Rectal smooth muscle tissue (tissue), 1 donor: ENCODE data around the gene APCDD1.
"Not testable (repeated sequence)": the region's sequence is repeated elsewhere in the genome, so short reads cannot be mapped to it uniquely, and the experiment has no call there.

ENCODE experiments used
- H3K27ac ChIP-seq: one replicate; pipeline ENCODE4 v1.7.0; 2013; ENCODE audit warnings: low read depth, low read length, inconsistent platforms
- H3K27me3 ChIP-seq: one replicate; pipeline ENCODE4 v1.7.0; 2013; ENCODE audit warnings: low read length; ENCODE audit not compliant: control insufficient read depth, insufficient read depth
- H3K36me3 ChIP-seq: one replicate; pipeline ENCODE4 v1.7.0; 2013; ENCODE audit warnings: low read length; ENCODE audit not compliant: control insufficient read depth, insufficient read depth
- H3K4me1 ChIP-seq: one replicate; pipeline ENCODE4 v1.7.0; 2013; ENCODE audit warnings: low read length; ENCODE audit not compliant: control insufficient read depth, insufficient read depth
- H3K4me3 ChIP-seq: one replicate; pipeline ENCODE4 v1.7.0; 2013; ENCODE audit warnings: low read length
- H3K9ac ChIP-seq: one replicate; pipeline ENCODE4 v1.7.0; 2013; ENCODE audit warnings: low read length

Gene APCDD1

GRCh38 chr18:10457128-10457527 lies 2.7 kb downstream of the APCDD1 start:
- H3K27ac ChIP-seq: no peak overlapping the region
- no peaks in the 10 kb centered on the region for H3K36me3 ChIP-seq
- no peak overlapping the region for H3K9ac ChIP-seq
- peaks cover 12% of the 10 kb centered on the region for H3K27me3 ChIP-seq
- H3K4me3 ChIP-seq: no peak overlapping the region
- H3K4me1 ChIP-seq: peaks cover 6% of the 10 kb centered on the region

GRCh38 chr18:10457767-10458166 lies 3.3 kb downstream of the APCDD1 start:
- Histone ChIP-seq H3K4me3 (no peak overlapping the region), H3K27ac (no peak overlapping the region)

GRCh38 chr18:10458691-10459090 lies 4.3 kb downstream of the APCDD1 start:
- no peak overlapping the region for H3K9ac ChIP-seq
- no peaks in the 10 kb centered on the region for H3K36me3 ChIP-seq
- no peak overlapping the region for H3K4me3 ChIP-seq
- peaks cover 6% of the 10 kb centered on the region for H3K4me1 ChIP-seq
- no peak overlapping the region for H3K27ac ChIP-seq
- H3K27me3 ChIP-seq: peaks cover 12% of the 10 kb centered on the region

More at GRCh38 chr18:10457767-10458166, 3.3 kb downstream of the APCDD1 start:
- Histone ChIP-seq H3K4me1 (peaks cover 6% of the 10 kb centered on the region), H3K36me3 (no peaks in the 10 kb centered on the region), H3K27me3 (peaks cover 12% of the 10 kb centered on the region), H3K9ac (no peak overlapping the region)

- Histone ChIP-seq H3K9ac (no peak overlapping the region), H3K4me1 (peaks cover 6% of the 10 kb centered on the region), H3K36me3 (no peaks in the 10 kb centered on the region), H3K4me3 (no peak overlapping the region), H3K27me3 (peaks cover 12% of the 10 kb centered on the region), H3K27ac (no peak overlapping the region)
Measured at GRCh38 chr18:10459587-10459986, 5.2 kb downstream of the APCDD1 start.

- peaks cover 6% of the 10 kb centered on the region for H3K4me1 ChIP-seq
- H3K9ac ChIP-seq: no peak overlapping the region
- H3K27ac ChIP-seq: no peak overlapping the region
- no peak overlapping the region for H3K4me3 ChIP-seq
- H3K36me3 ChIP-seq: no peaks in the 10 kb centered on the region
- peaks cover 9% of the 10 kb centered on the region for H3K27me3 ChIP-seq
Measured at GRCh38 chr18:10460414-10461018, 6.1 kb downstream of the APCDD1 start.

- Histone ChIP-seq H3K9ac (no peak overlapping the region), H3K27me3 (peaks cover 3% of the 10 kb centered on the region), H3K4me3 (no peak overlapping the region), H3K36me3 (no peaks in the 10 kb centered on the region), H3K4me1 (no peaks in the 10 kb centered on the region), H3K27ac (no peak overlapping the region)
Measured at GRCh38 chr18:10461989-10462388, 7.6 kb downstream of the APCDD1 start.

GRCh38 chr18:10462597-10462996 lies 8.2 kb downstream of the APCDD1 start:
- H3K4me3 ChIP-seq: no peak overlapping the region
- H3K36me3 ChIP-seq: no peaks in the 10 kb centered on the region
- H3K27ac ChIP-seq: no peak overlapping the region
- no peak overlapping the region for H3K9ac ChIP-seq
- peaks cover 3% of the 10 kb centered on the region for H3K27me3 ChIP-seq
- H3K4me1 ChIP-seq: no peaks in the 10 kb centered on the region

- H3K36me3 ChIP-seq: no peaks in the 10 kb centered on the region
- H3K27ac ChIP-seq: no peak overlapping the region
- no peaks in the 10 kb centered on the region for H3K4me1 ChIP-seq
- peaks cover 3% of the 10 kb centered on the region for H3K27me3 ChIP-seq
- H3K4me3 ChIP-seq: no peak overlapping the region
- no peak overlapping the region for H3K9ac ChIP-seq
Measured at GRCh38 chr18:10463096-10463495, 8.7 kb downstream of the APCDD1 start.

- Histone ChIP-seq H3K4me1 (peaks cover 4% of the 10 kb centered on the region), H3K27me3 (peaks cover under 1% of the 10 kb centered on the region)
Measured at GRCh38 chr18:10463741-10464140, 9.3 kb downstream of the APCDD1 start.

GRCh38 chr18:10464161-10464648 lies 9.8 kb downstream of the APCDD1 start:
- H3K4me1 ChIP-seq, H3K4me3 ChIP-seq, H3K9ac ChIP-seq, H3K27me3 ChIP-seq, H3K36me3 ChIP-seq, H3K27ac ChIP-seq: not testable (repeated sequence)

More at GRCh38 chr18:10463741-10464140, 9.3 kb downstream of the APCDD1 start:
- Histone ChIP-seq H3K4me3 (no peak overlapping the region), H3K9ac (no peak overlapping the region), H3K36me3 (no peaks in the 10 kb centered on the region), H3K27ac (no peak overlapping the region)

- H3K4me3 ChIP-seq: no peak overlapping the region
- no peak overlapping the region for H3K9ac ChIP-seq
- no peaks in the 10 kb centered on the region for H3K27me3 ChIP-seq
- peaks cover 12% of the 10 kb centered on the region for H3K4me1 ChIP-seq
- H3K27ac ChIP-seq: no peak overlapping the region
- H3K36me3 ChIP-seq: no peaks in the 10 kb centered on the region
Measured at GRCh38 chr18:10465174-10465939, 10.9 kb downstream of the APCDD1 start.

- no peak overlapping the region for H3K4me3 ChIP-seq
- no peaks in the 10 kb centered on the region for H3K36me3 ChIP-seq
- H3K9ac ChIP-seq: no peak overlapping the region
- no peaks in the 10 kb centered on the region for H3K27me3 ChIP-seq
- H3K4me1 ChIP-seq: peaks cover 12% of the 10 kb centered on the region
- H3K27ac ChIP-seq: no peak overlapping the region
Measured at GRCh38 chr18:10470429-10470828, 16.0 kb downstream of the APCDD1 start.

- no peak overlapping the region for H3K9ac ChIP-seq
Measured at GRCh38 chr18:10471574-10471973, 17.1 kb downstream of the APCDD1 start.

More at GRCh38 chr18:10471574-10471973, 17.1 kb downstream of the APCDD1 start:
- H3K4me1 ChIP-seq: peaks cover 18% of the 10 kb centered on the region
- H3K27me3 ChIP-seq: no peaks in the 10 kb centered on the region
- H3K36me3 ChIP-seq: no peaks in the 10 kb centered on the region
- no peak overlapping the region for H3K4me3 ChIP-seq
- no peak overlapping the region for H3K27ac ChIP-seq
